VCaP (cell line): ENCODE measurements around the gene USP11.

Experiments used
- H3K27ac ChIP-seq: fragments of 450-650 bp; 2 replicates; pipeline ENCODE4 v1.5.1; 2017
- TF ChIP-seq, protein P1 (sequence below): fragments of 450-650 bp; conservative IDR thresholded peaks from 2 replicates; pipeline ENCODE4 v1.5.1; 2017; ENCODE audit warnings: mild to moderate bottlenecking, moderate library complexity

The USP11 gene

DNA sequence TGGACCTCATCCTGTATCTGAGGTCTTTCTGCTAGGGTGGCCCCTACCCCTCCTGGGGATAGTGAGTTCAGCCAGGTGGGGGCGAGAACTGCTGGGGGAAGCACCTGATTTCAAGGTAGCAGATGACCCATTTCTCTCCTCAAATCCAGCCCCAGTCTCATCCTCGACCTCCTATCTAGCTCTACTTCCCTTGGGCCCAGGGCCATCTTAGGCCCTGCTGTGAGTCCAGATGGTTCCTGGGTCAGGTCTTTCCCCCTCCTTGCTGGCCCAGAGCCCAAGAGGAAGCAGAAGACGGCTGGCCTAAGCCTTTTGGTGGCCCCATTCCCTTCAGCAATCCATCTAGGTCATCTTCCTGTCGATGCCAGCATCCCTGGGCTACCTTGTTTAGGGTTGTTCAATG lies 11.1 kb upstream of the USP11 start:
- no peak overlapping the region for H3K27ac ChIP-seq
- TF ChIP-seq, protein P1, sequence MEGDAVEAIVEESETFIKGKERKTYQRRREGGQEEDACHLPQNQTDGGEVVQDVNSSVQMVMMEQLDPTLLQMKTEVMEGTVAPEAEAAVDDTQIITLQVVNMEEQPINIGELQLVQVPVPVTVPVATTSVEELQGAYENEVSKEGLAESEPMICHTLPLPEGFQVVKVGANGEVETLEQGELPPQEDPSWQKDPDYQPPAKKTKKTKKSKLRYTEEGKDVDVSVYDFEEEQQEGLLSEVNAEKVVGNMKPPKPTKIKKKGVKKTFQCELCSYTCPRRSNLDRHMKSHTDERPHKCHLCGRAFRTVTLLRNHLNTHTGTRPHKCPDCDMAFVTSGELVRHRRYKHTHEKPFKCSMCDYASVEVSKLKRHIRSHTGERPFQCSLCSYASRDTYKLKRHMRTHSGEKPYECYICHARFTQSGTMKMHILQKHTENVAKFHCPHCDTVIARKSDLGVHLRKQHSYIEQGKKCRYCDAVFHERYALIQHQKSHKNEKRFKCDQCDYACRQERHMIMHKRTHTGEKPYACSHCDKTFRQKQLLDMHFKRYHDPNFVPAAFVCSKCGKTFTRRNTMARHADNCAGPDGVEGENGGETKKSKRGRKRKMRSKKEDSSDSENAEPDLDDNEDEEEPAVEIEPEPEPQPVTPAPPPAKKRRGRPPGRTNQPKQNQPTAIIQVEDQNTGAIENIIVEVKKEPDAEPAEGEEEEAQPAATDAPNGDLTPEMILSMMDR: no peak

DNA sequence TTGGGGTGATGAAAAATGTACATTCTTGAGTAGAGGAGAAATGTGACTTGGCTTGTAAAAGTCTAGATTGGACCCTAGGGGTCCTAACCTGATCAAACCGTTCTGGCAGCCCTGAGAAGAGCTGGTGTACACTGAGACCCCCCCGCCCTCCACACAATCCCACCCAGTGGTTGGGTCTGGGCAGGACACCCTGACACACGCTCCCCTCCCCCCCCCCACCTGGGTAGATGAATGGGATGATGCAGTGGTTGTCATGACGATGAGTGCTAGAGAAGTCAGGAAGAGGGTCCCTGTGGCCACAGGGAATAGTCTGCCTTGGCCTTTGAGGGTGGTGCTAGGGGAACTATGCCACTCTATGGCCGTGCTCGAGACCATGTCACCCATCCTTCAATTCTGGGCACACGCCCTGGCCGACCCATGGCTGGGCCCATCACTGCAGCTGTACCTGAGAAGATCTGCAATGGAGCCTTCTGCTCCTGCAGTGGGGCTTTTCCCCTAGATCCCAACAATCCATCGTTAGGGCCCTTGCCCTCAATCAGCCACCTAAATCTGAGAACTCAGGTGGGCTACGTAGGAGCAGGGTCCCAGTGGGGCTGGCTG lies 10.0 kb upstream of the USP11 start:
- TF ChIP-seq, protein P1: no peak
- H3K27ac ChIP-seq: no peak overlapping the region

DNA sequence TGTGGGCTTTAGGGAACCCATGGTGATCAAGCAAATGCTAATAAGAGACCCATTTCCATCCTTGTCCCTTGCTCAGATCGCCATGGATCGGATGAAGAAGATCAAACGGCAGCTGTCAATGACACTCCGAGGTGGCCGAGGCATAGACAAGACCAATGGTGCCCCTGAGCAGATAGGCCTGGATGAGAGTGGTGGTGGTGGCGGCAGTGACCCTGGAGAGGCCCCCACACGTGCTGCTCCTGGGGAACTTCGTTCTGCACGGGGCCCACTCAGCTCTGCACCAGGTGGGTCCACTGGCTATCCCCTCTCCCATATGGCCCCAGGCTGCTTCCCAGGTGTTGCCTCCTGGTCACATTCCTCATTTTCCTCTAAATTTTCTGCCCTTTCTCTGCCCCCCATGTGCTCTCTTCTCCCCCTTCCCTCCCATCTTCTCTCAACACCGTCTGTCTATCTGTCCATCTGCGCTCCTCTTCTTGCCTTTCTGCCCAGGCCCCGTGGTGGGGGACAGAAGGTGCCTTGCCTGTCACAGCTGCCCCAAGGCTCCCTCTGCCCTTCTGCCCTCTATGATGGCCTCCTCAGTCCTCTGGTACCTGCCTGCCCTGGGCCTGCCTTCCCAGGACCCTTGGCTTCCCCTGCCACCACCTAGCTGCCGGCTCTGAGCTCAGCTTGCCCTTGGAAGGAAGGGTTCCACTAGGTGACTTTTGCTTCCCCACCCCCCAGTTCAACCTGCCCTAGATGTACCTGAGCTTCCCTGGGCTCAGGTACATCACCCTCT lies 9.1 kb upstream of the USP11 start:
- no peak overlapping the region for H3K27ac ChIP-seq
- TF ChIP-seq, protein P1: no peak

DNA sequence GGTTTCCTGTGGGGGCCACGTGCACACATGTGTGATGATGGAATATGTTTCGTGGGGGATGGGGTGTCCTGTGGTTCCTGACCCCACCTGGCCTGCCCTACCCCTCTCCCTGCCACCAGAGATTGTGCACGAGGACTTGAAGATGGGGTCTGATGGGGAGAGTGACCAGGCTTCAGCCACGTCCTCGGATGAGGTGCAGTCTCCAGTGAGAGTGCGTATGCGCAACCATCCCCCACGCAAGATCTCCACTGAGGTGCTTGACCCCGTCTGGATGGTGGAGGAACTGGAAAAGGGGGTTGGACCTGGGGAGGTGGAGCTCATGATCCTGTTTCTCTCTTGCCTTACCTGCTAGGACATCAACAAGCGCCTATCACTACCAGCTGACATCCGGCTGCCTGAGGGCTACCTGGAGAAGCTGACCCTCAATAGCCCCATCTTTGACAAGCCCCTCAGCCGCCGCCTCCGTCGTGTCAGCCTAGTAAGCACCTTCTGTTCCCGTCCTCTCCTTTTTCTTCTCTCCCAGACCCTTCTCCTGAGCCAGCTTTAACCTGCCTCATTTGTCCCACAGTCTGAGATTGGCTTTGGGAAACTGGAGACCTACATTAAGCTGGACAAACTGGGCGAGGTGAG lies 8.4 kb upstream of the USP11 start:
- TF ChIP-seq, protein P1: no peak
- no peak overlapping the region for H3K27ac ChIP-seq

DNA sequence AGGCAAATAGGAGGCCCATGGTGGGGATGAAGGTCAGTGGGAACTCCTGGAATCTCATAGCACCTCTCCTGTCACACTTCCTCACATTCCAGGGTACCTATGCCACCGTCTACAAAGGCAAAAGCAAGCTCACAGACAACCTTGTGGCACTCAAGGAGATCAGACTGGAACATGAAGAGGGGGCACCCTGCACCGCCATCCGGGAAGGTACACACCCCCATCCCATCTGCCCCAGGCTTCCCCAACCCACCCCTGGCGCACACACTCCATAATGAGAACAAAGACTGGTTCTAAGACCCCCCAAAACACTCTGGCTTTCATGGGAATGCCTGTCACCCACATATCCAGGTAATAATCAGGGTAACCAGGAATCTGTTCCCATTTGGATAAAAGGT lies 7.9 kb upstream of the USP11 start:
- H3K27ac ChIP-seq: no peak overlapping the region
- TF ChIP-seq, protein P1: no peak

DNA sequence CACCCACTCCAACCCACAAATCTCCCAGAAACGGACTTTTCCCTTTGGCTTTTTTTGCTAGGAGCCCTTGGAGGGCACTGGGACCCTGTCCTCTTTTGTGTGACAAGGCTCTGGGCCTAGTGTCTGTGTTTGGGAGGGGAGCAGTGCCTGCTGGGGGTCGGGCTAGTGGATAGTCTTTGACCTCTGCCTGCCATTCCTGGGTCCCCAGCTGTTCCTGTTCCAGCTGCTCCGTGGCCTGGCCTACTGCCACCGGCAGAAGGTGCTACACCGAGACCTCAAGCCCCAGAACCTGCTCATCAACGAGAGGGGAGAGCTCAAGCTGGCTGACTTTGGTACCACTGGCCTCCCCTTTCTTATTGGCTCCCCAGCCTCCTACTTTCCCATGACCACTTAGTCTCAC lies 6.7 kb upstream of the USP11 start:
- TF ChIP-seq, protein P1: no peak
- H3K27ac ChIP-seq: no peak overlapping the region

DNA sequence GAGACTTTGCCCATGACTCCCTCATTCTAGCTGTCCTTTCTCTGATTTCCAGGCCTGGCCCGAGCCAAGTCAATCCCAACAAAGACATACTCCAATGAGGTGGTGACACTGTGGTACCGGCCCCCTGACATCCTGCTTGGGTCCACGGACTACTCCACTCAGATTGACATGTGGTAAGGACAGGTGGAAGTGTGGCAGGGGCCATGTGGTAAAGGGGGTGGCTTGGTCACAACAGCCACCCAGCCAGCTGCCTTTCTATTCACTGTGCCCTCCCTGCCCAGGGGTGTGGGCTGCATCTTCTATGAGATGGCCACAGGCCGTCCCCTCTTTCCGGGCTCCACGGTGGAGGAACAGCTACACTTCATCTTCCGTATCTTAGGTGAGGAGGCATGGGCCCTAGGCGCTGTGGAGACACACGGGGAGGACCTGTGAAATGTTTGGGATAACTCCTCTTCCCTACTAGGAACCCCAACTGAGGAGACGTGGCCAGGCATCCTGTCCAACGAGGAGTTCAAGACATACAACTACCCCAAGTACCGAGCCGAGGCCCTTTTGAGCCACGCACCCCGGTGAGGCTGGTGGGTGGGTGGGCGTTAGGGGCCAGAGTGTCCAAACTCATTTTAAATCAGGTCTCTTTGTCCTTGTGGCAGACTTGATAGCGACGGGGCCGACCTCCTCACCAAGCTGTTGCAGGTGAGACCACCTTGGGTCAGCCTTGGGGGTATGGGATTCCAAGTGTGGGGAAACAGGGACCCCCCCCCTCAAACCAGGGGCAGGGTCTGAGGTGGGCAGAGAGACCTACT lies 6.1 kb upstream of the USP11 start:
- no peak overlapping the region for H3K27ac ChIP-seq

More for the DNA sequence above, 6.1 kb upstream of the USP11 start:
- TF ChIP-seq, protein P1: no peak
